CD4-positive, CD25-positive, alpha-beta regulatory T cell (primary cell): Measurements from ENCODE around the gene NKD1. TPM values are rescaled to one million over a fixed set of nuclear protein-coding genes. Genes with fewer than 3 reads are reported as not detected.

Experiments
- ATAC-seq, 2 donors: fragments of 150-1000 bp; cut with Tn5 transposase; one replicate each; pipeline ENCODE4 v1.10.0; 2021; ENCODE audit warnings: low read depth in 2 of 2, moderate number of reproducible peaks in 2 of 2, moderate library complexity in 1 of 2
- DNase-seq, 3 donors: peaks; one replicate each; pipeline versions ENCODE4 v3.0.0 to v3.0.0-alpha.2; 2012 to 2022; ENCODE audit warnings: mixed read lengths in 1 of 3
- H3K27ac ChIP-seq: one replicate; pipeline ENCODE4 v1.7.0; 2013; ENCODE audit warnings: mild to moderate bottlenecking, low read length; ENCODE audit not compliant: insufficient read depth, poor library complexity, severe bottlenecking
- H3K27me3 ChIP-seq: one replicate; pipeline ENCODE4 v1.7.0; 2013; ENCODE audit warnings: low read length; ENCODE audit not compliant: control insufficient read depth, insufficient read depth
- H3K36me3 ChIP-seq: one replicate; pipeline ENCODE4 v1.7.0; 2013; ENCODE audit warnings: mild to moderate bottlenecking, low read length, moderate library complexity; ENCODE audit not compliant: control insufficient read depth, insufficient read depth
- H3K4me1 ChIP-seq: 2 replicates; pipeline ENCODE4 v1.7.0; 2013; ENCODE audit warnings: mild to moderate bottlenecking, low read length; ENCODE audit not compliant: insufficient read depth, control insufficient read depth, poor library complexity, severe bottlenecking
- H3K4me3 ChIP-seq: one replicate; pipeline ENCODE4 v1.7.0; 2013; ENCODE audit warnings: low read depth, mild to moderate bottlenecking, low read length, moderate library complexity
- H3K9me3 ChIP-seq, 2 experiments: 1 replicate in 1 of 2; 2 replicates in 1 of 2; pipeline ENCODE4 v1.7.0; 2013; ENCODE audit warnings: low read length in 2 of 2, mild to moderate bottlenecking in 1 of 2, moderate library complexity in 1 of 2; ENCODE audit not compliant: control insufficient read depth in 2 of 2
- H3K27ac Mint-ChIP-seq, 3 donors: one replicate each; pipeline ENCODE4 v1.8.0; 2020 to 2022; ENCODE audit warnings: mild to moderate bottlenecking in 3 of 3, mixed read lengths in 3 of 3, moderate library complexity in 2 of 3
- H3K27me3 Mint-ChIP-seq: one replicate; pipeline ENCODE4 v1.8.0; 2022; ENCODE audit warnings: mild to moderate bottlenecking, mixed read lengths
- H3K36me3 Mint-ChIP-seq: one replicate; pipeline ENCODE4 v1.8.0; 2020; ENCODE audit warnings: mixed read lengths
- H3K4me1 Mint-ChIP-seq, 4 donors: one replicate each; pipeline ENCODE4 v1.8.0; 2020 to 2022; ENCODE audit warnings: mixed read lengths in 4 of 4, mild to moderate bottlenecking in 1 of 4
- H3K4me3 Mint-ChIP-seq, 4 donors: one replicate each; pipeline ENCODE4 v1.8.0; 2020 to 2022; ENCODE audit warnings: mild to moderate bottlenecking in 4 of 4, mixed read lengths in 4 of 4, moderate library complexity in 3 of 4
- H3K9me3 Mint-ChIP-seq, 7 donors: one replicate each; pipeline ENCODE4 v1.8.0; 2020 to 2022; ENCODE audit warnings: mixed read lengths in 7 of 7, mild to moderate bottlenecking in 3 of 7, moderate library complexity in 2 of 7
- polyA plus RNA-seq, 4 donors: library from polyadenylated mRNA; unstranded; fragments of 300-500 nt; fragmentation: Illumina TruSeq; gene quantifications; one replicate each; pipeline ENCODE4 v1.2.3, GENCODE V29; 2021
- total RNA-seq: library from RNA; stranded (reverse); gene quantifications from one replicate; pipeline ENCODE4 v1.2.3, GENCODE V29; 2022

Gene NKD1
- total and polyA plus RNA-seq, 5 donors from 2014 or later = 0.10 to 2.4 (median 0.65) TPM; not detected in 1

DNA sequence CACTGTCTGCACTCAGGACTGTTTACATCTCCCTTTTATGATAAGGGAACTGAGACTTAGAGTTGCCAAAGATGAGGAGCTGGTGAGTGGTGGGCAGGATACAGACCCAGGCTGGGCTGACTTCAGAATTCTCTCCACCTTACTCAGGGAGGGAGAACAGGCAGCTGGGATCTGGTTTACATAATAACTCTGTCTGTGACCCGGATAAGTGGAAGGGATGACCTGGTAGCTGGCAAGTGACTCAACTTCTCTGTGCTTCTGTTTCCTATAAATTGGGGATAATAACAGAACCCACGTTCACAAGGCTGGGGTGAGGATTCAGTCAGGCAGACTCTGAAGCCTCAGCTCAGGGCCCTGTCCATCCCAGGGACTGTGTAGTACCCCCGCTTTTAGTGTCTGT is 130.3 kb downstream of the NKD1 start:
- H3K9me3 Mint-ChIP-seq = peaks cover 0 to 6% (median 0%) of the 10 kb centered on the region in 7 donors
- Histone ChIP-seq H3K4me1 (peaks cover 61% of the 10 kb centered on the region), H3K4me3 (peak overlapping the region; percentile 98), H3K27me3 (no peaks in the 10 kb centered on the region), H3K9me3 (peaks cover 2 to 8% of the 10 kb centered on the region in 2 experiments), H3K27ac (peak overlapping the region; percentile 91), H3K36me3 (peaks cover 58% of the 10 kb centered on the region)
- ATAC-seq (no peak), DNase-seq (no peak)
- peak overlapping the region; percentile 88 to 98 (median 93) for H3K27ac Mint-ChIP-seq
- H3K4me3 Mint-ChIP-seq = peak overlapping the region; percentile 96 to 97 (median 97)
- no peaks in the 10 kb centered on the region for H3K27me3 Mint-ChIP-seq
- peaks cover 21 to 77% (median 63%) of the 10 kb centered on the region in 4 donors for H3K4me1 Mint-ChIP-seq
- H3K36me3 Mint-ChIP-seq = peaks cover 62% of the 10 kb centered on the region

DNA sequence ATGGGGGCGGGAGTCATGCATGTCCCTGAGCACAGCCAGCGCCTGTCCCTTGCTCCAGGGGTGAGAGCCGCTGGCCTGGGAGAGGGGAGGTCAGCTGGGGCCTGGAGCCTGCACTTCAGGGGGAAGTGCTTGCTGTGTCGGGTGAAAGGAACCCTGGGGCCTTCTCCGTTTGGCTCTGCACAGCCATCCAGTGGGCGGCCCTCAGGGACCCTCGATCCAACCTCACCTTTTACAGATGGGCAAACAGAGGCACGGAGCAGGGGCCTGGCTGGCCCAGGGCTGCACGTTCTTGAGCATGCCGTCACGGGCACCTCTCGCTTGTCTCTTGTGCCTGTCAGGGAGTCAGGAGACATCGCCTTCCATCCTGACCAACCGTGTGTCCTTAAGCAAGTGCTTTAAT is 131.1 kb downstream of the NKD1 start:
- no peaks in the 10 kb centered on the region for H3K27me3 Mint-ChIP-seq
- Histone ChIP-seq H3K27me3 (no peaks in the 10 kb centered on the region), H3K36me3 (peaks cover 50% of the 10 kb centered on the region), H3K4me3 (peak overlapping the region; percentile 98), H3K27ac (peak overlapping the region; percentile 91), H3K4me1 (peaks cover 68% of the 10 kb centered on the region), H3K9me3 (peaks cover 2 to 4% of the 10 kb centered on the region in 2 experiments)
- DNase-seq = no peak
- peak overlapping the region; percentile 96 to 97 (median 97) for H3K4me3 Mint-ChIP-seq
- peaks cover 57% of the 10 kb centered on the region for H3K36me3 Mint-ChIP-seq
- peak overlapping the region; percentile 88 to 98 (median 98) for H3K27ac Mint-ChIP-seq
- peaks cover 0 to 4% (median 0%) of the 10 kb centered on the region in 7 donors for H3K9me3 Mint-ChIP-seq
- no peak for ATAC-seq
- peaks cover 26 to 84% (median 69%) of the 10 kb centered on the region in 4 donors for H3K4me1 Mint-ChIP-seq

DNA sequence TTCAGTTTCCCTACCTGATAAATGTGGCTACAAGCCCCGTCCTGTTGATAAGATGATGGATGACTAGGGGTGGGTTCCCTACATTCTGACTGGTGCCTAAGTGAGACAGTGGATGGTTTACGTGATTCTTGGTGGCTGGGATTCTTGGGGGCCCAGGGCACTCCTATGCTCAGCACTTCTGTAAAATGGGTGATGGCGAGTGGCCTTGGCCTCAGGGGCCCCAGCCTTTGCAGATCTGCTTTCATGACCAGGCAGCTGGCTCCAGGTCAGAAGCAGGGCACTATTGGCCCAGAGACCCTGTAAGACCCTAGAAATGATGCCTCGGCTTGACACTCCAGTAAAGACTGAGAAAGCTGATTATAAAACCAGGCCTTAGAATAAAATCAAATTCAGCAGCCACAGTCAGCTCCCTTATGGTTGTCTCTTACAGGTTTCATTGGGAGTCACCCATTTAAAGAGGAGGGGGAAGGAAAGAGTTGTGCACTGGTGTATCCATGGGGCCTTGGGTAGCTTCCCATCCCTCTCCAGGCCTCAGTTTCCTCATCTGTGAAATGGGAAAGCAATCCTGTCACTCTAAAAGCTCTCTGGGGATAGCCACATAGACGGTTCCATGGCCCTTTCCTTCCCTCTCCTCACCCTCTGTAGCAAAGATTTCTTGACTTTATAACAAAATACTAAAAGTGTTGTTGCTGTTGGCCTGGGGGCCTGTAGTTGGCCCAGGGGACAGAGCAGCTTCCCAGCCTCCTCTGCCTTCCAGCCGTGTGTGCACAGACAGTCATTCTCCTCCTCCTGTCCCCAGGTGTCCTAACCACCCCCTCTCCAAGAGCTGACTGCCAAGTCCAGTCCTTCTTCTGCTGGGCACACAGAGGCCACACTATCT is 131.7 kb downstream of the NKD1 start:
- H3K4me1 Mint-ChIP-seq = peaks cover 29 to 89% (median 74%) of the 10 kb centered on the region in 4 donors
- peaks cover 51% of the 10 kb centered on the region for H3K36me3 Mint-ChIP-seq
- H3K9me3 Mint-ChIP-seq = peaks cover 0 to 3% (median 0%) of the 10 kb centered on the region in 7 donors
- peak overlapping the region; percentile 93 to 97 (median 97) for H3K4me3 Mint-ChIP-seq
- ATAC-seq (no peak), DNase-seq (no peak)
- peak overlapping the region; percentile 91 for H3K27ac ChIP-seq
- H3K27me3 ChIP-seq = no peaks in the 10 kb centered on the region
- H3K36me3 ChIP-seq = peaks cover 44% of the 10 kb centered on the region
- H3K9me3 ChIP-seq = no peaks in the 10 kb centered on the region
- peak overlapping the region; percentile 98 for H3K4me3 ChIP-seq
- H3K27ac Mint-ChIP-seq = peak overlapping the region; percentile 88 to 98 (median 98)
- H3K4me1 ChIP-seq = peaks cover 74% of the 10 kb centered on the region
- H3K27me3 Mint-ChIP-seq = no peaks in the 10 kb centered on the region

DNA sequence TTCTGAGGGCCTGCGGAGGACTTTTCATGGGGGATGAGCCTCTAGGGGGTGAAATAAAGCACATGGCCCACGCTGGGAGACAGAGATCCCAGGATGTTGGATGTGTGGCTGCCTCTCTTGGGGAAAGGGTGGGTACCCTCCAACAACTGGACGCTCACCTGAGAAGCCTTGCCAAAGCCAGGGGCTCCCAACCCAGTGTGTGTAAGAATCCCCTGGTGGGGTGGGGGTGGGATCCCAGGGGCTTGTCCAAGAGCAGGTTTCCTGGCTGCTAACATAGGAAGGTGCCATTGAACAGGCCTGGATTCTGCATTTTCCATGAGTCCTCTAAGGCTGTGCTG is 132.3 kb downstream of the NKD1 start:
- Histone ChIP-seq H3K4me1 (peaks cover 81% of the 10 kb centered on the region), H3K9me3 (no peaks in the 10 kb centered on the region), H3K27me3 (no peaks in the 10 kb centered on the region), H3K27ac (peak overlapping the region; percentile 91), H3K4me3 (peak overlapping the region; percentile 98), H3K36me3 (peaks cover 38% of the 10 kb centered on the region)
- H3K4me3 Mint-ChIP-seq = peak overlapping the region; percentile 93 to 97 (median 97)
- no peaks in the 10 kb centered on the region for H3K27me3 Mint-ChIP-seq
- H3K9me3 Mint-ChIP-seq = peaks cover 0 to 3% (median 0%) of the 10 kb centered on the region in 7 donors
- ATAC-seq (no peak), DNase-seq (no peak)
- peak overlapping the region; percentile 88 to 98 (median 98) for H3K27ac Mint-ChIP-seq
- H3K36me3 Mint-ChIP-seq = peaks cover 45% of the 10 kb centered on the region
- H3K4me1 Mint-ChIP-seq = peaks cover 33 to 93% (median 79%) of the 10 kb centered on the region in 4 donors

DNA sequence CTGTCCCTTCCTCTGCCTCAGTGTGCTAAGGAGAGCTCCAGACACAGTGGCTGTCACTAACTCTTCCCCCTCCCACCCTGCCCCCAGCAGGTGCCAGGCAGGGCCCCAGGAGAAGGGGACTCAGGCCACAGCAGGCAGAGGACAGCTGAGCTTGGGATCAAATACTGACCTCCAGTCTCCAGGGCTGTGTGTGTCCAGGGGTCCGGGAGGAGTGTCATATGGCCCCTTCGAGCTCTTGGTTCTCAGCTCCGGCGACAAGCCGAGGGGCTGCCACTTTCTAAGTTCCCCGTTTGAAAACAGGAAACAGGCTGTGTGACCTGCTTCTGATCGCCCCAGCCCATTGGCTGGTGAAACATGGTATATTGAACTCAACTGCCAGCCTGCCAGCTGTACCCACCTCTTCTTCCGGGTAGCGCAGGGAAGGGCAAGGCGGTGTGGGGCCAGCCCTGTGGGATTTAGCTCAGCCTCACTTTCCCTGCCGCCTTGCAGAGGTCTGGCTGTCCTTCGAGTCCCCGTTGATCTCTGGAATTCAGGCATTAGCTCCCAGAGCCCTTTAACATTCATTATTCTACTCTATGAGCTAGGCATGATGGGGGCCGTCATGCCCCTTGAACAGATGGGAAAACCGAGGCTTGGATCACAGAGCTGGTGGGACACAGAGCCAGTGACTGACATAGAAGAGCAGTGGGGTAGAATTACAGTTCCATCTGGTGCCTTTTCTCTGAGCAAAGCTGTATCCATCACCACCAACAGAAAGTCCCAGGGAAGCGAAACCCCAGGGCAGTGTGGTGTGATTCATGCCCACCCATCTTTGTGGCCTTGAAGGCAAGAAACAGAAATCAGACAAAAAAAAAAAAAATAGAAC is 133.1 kb downstream of the NKD1 start, which contains the start of gene SNX20:
Gene SNX20 (minus strand): TSS at position 292 of the 865 bp plus-strand sequence. CDS start 3,786 bp downstream, outside the sequence.
- Mint-ChIP-seq H3K4me1 (peaks cover 37 to 93% (median 79%) of the 10 kb centered on the region in 4 donors), H3K36me3 (peaks cover 37% of the 10 kb centered on the region), H3K9me3 (peaks cover 0 to 2% (median 0%) of the 10 kb centered on the region in 7 donors), H3K27me3 (no peaks in the 10 kb centered on the region), H3K4me3 (peak within 1 kb of the TSS; percentile 93 to 97 (median 97)), H3K27ac (peak within 1 kb of the TSS; percentile 88 to 98 (median 98))
- ATAC-seq = peak; percentile 88 to 90
- no peaks in the 10 kb centered on the region for H3K9me3 ChIP-seq
- DNase-seq = peak; percentile 65 to 92 (median 80)
- peak within 1 kb of the TSS; percentile 91 for H3K27ac ChIP-seq
- H3K4me1 ChIP-seq = peaks cover 88% of the 10 kb centered on the region
- no peaks in the 10 kb centered on the region for H3K27me3 ChIP-seq
- H3K36me3 ChIP-seq = peaks cover 30% of the 10 kb centered on the region
- H3K4me3 ChIP-seq = peak within 1 kb of the TSS; percentile 98

DNA sequence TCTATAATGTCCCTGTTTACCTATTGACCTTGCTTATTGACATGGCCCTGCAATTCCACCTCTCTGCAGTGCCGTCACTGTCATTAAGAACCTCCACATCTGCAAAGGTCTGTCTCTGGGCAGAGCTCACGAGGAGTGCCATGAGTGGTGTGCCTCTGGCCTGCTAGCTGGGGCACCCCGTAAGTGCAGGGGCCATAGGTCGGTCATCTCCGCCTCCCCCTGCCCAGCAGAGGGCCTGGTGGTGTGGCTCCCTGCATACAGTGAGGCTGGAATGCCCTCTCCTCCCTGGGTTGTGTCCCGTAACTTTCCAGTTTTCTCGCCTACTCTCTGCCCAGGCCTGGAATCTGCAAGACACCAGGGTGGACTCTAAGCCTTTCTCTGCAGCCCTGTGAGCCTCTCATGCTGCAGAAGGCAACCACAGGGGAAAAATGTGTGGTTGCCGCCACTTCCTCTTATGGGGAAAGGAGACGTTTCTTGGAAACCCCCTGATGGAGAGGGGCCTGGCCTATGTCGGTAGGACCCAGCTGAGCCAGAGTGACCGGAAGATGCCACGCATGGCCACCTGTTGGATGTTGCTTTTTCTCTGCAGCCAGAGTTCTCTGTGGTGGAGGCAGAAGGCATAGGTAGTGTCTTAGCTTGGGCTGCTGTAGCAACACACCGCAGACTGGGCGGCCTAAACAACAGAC is 135.6 kb downstream of the NKD1 start:
- Mint-ChIP-seq H3K27me3 (no peaks in the 10 kb centered on the region), H3K9me3 (no peaks in the 10 kb centered on the region), H3K4me1 (peaks cover 24 to 80% (median 60%) of the 10 kb centered on the region in 4 donors), H3K4me3 (peak overlapping the region; percentile 57 to 80 (median 66)), H3K27ac (peak overlapping the region; percentile 88 to 99 (median 88)), H3K36me3 (peaks cover 11% of the 10 kb centered on the region)
- Histone ChIP-seq H3K4me1 (peaks cover 72% of the 10 kb centered on the region), H3K27me3 (no peaks in the 10 kb centered on the region), H3K27ac (peak overlapping the region; percentile 75), H3K9me3 (no peaks in the 10 kb centered on the region), H3K4me3 (peak overlapping the region; percentile 60), H3K36me3 (peaks cover 6% of the 10 kb centered on the region)
- ATAC-seq (peak; percentile 30 to 40), DNase-seq (peak; percentile 33 to 77 (median 51))
